HG03175 (cell line): Measurements from ENCODE around the gene PYY.
"Not testable (repeated sequence)": the region's sequence is repeated elsewhere in the genome, so short reads cannot be mapped to it uniquely, and the experiment has no call there.

ENCODE experiments used
- ATAC-seq: cut with Tn5 transposase; IDR thresholded peaks from one replicate; pipeline ENCODE4 v1.9.1; 2021; ENCODE audit warnings: mild to moderate bottlenecking, moderate library complexity; ENCODE audit not compliant: unreplicated experiment

Gene PYY

DNA sequence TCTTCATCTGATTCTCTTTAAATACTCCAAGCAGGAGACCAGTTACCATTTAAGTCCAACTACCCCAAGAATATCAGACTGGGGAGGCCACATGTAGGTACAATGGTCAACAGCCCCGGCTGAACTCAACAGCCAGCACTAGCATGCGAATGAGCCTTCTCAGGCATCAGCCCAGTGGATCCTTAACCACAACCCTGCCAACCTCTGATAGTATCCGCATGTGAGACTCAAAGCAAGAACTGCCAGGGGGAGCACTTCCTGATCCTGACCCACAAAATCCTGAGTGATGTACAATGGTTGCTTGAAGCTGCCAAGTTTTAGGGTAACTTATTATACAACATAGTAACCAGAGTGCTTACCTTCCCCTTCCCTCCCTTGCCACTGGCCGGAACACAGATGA is 4.0 kb downstream of the PYY start:
- no peak for ATAC-seq

DNA sequence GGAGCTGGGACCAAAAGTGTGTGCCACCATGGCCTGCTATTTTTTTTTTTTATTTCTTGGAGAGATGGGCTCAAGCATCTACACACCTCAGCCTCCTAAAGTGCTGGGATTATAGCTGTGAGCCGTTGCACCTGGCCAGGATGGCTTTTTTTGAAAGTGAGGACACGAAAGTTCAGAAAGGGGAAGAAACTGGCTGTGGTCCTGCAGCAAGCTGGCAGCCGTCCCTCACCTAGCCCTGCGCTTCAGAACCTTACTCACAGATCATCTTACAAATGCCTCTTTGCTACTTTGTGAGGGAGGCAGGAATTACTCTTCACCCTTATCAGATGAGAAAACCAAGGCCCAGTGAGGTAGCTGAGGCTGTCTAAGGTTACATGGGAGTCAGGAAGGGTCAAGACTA is 7.0 kb downstream of the PYY start:
- ATAC-seq = no peak

DNA sequence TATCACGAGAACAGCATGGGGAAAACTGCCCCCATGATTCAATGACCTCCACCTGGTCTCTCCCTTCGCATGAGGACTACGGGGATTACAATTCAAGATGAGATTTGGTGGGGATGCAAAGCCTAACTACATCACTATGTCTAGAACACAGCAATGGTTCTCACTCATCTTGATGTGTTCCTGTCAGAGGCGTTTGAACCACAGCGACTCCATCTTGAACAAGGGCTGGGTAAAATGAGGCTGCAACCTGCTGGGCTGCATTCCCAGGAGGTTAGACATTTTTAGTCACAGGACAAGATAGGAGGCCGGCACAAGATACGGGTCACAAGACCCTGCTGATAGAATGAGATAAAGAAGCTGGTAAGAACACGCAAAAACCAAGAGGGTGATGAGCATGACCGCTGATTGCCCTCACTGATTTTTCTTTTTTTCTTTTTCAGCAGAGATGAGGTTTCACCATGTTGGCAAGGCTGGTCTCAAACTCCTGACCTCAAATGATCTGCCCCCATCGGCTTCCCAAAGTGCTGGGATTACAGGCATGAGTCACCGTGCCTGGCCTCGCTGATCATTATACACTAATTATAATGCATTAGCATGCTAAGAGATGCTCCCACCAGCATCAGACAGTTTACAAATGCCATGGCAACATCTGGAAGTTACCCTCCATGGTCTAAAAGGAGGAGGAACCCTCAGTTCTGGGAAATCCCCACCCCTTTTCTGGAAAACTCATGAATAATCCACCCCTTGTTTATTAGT is 8.5 kb downstream of the PYY start:
- no peak for ATAC-seq

DNA sequence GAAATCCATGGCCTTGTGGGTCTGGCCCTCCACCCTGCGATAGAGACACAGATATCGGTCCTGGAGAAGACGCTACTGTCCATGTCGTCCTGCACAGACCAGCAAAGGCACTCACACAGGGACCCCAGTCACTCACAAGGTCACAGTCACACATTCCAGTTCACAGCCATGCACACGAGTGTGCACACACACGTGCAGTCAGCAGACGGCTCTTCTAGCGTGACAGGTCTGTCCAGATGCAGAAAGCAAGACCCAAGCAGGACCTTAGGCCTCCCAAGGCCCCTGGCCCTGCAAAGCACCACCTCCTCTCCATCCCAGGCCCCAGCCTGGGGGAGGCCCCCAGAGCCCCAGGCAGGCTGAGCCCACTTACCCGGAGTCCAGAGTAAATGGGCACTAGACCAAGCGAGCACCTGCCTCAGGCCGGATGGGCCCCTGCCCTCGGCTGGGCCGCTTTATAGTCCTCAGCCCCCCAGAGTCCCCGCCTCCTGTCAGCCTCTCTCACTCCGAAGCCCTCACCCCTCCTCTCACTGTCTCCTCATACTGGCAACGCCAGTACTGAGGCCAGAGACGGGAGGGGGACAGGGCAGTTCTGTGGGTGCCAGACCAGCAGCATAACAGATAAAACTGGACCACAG is 11.6 kb downstream of the PYY start, which contains the start of gene PPY:
Gene PPY, minus strand, starts transcription at position 426 of the 635 bp plus-strand sequence. CDS start 822 bp downstream, outside the sequence.
- ATAC-seq = no peak

DNA sequence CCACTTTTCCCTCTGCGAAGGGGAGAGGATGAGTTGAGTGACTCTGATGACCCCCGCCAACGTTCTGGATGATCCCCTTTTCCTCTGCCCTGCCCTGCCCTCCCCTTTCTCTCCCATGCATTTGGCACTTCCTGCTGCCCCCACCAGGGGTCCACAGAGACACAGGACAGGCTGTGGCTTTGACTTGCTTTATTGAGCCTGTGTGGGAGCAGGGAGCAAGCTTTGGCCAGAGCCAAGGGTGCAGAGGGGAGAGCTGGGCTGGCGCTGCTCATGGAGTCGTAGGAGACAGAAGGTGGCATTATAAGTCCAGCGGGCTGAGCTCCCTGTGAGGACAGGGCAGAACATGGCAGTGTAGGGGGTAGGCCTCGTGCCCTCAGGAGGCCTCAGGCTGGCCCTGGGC is 13.1 kb downstream of the PYY start:
- no peak for ATAC-seq

DNA sequence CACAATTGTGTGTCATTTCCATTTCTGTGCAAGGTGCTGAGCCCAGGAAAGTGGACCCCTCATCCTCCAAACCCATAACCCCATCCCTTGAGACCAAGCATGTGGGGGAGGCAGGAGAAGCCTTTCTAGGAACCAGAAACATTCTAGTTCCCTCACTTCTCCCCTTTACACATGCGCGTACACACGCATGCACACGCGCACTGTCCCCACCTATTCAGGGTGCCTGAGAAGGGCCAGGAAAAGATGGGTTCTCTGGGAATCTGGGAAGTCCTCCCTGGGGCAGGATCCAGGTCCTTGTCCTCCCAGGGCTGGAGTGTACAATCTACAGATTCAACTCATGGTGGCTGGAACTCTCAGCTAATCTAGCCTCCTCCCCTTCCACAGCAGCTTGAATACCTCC is 13.9 kb downstream of the PYY start:
- no peak for ATAC-seq

DNA sequence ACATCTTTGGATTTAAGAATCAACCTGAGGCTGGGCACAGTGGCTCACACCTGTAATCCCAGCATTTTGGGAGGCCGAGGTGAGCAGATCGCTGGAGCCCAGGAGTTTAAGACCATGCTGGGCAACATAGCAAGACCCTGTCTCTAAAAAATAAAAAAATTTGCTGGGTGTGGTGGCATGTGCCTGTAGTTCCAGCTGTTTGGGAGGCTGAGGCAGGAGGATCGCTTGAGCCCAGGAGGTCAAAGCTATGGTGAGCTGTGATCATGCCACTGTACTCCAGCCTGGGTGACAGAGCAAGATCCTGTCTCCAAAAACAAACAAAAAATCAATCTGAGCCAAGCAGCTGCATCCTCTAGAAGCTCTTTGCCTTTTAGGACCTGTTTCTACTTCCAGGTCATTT is 14.3 kb downstream of the PYY start:
- ATAC-seq = not testable (repeated sequence)

DNA sequence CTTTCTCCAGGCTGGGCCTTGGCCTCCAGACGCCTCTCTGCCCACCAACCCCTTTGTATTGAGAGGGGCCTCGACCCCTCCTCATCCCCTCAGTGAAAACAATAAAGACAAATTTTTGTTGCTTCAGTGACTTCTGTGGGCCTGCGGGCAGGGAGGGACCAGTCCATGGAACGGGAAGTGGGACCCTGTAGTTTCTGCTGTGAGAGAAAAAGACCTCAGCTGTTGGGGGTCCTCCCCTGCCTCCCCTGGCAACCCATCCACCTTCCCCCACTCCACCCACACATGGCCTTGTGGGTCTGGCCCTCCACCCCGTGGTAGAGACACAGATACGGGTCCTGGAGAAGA is 14.9 kb downstream of the PYY start:
- ATAC-seq = no peak

DNA sequence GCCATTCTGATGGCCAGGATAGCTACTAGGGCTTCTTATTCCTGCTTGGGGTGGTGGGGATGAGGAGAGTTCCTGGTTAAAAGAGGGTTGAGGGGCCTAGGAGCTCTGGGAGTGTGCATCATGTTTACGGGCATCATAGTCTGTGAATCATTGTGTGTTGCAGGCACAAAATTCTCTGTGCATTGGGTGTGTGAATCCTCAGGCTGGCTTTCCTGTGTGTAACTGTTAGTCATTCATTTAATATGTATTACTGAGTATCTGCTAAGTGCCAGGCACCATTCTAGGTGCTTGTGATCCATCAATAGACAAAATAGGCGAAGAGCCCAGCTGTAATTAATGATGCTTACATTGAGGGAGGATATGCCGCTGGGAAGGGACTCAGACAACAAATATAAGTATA is 17.3 kb downstream of the PYY start:
- ATAC-seq = no peak

DNA sequence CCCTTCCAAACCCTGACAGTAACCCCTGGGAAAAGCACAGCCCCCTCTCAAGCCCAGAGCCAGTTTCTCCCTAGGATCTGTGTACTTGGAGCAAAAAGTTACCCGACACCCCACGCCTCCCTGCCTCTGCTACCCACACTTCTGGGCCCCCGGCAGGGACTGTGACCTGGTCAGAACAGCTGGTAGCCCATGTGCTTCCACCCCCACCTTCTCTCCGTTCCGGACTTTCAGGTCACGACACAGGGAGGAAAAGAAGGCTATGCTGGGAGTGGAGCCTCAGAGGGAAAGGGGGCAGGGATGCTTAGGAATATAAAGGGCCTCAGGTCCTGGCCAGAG is 17.8 kb downstream of the PYY start:
- no peak for ATAC-seq

DNA sequence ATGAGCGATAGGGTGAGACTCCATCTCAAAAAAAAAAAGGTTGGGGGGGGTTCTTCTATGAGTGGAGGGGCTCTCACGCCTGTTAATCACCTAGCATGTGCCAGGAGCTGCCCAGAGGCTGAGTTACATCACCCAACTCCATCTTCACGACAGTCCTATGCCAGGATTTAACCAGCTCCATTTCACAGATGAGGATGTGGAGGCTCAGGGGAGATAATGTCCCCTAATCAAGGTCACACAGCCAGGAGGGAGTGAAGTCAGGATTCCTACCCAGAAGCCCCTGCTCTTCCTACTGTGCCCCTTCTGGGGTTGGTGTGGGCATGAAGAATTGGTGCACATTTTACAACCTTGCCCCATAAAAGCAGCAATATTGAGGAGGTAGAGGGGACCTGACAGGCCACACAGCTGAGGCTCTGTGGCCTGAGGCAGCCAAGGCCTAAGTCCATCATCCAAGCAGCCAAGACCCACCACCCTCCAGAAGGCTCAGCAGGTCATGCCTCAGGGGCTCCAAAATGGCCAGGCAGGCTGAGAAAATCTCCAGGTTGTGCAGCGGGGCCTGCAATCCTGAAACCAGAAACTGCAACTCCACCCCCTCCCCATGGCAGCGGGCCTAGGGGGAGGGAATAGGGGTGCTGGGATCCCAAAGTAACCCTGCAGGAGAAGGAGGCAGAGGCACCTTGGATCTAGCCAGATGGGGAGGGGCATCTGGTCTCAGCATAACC is 18.4 kb downstream of the PYY start:
- ATAC-seq = no peak

DNA sequence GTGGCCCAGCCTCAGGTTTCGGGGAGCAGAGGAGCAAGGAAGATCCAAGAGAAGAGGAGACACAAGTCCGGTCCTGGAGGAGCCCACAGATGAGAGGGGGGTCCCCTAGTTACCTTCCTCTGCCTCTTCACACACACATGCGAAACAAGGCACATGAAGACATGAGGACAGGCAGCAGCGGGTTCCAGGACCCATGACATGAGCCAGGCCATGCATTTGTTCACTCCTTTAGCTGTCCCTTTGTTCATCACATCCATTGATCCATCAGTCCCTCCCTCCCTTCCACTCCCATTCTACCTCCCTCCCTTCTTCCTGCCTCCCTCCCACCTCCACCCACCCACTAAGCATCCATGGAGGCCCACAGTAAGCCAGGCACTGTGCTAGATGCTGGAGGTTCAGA is 20.8 kb downstream of the PYY start:
- no peak for ATAC-seq

DNA sequence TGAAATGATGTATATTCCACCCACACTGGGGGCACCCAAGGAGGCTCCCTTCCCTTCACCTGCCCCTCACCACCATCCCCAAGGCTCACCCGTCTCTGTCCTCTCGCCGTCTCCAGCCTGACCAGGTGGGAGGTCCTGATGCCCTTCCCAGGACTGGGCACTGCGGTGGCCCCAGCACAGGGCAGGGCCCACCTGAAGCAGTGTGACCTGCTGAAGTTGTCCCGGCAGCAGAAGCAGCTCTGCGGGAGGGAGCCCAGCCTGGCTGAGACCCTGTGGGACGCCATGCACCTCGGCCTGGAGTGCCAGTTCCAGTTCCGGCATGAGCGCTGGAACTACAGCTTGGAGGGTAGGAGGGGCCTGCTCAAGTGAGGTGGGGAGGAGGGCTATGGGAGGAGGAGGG is 21.4 kb downstream of the PYY start:
- no peak for ATAC-seq

DNA sequence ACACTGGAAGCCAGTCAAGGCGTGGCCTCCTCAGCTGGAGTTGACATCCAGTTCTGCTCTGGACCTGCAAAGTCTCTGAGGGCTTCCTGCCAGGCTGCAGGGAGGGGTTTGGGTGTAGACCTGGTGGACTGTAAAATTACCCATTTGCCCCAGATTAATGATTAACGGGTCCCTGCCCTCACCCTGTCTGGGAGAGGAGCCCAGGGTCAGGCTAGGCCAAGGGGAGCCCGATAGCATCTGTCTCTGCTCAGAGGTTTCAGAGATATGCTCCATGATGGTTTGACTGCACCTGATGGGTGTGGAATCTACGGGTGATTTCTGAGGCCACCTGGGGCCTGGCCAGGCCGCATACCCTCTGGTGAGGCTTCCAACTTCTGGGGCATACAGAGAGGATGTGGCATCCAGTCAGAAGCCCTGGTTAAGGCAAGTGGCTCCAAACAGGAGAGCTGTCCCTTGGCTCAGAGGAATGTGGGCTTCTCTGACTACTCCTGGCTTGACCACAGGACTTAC is 22.6 kb downstream of the PYY start:
- ATAC-seq = no peak

DNA sequence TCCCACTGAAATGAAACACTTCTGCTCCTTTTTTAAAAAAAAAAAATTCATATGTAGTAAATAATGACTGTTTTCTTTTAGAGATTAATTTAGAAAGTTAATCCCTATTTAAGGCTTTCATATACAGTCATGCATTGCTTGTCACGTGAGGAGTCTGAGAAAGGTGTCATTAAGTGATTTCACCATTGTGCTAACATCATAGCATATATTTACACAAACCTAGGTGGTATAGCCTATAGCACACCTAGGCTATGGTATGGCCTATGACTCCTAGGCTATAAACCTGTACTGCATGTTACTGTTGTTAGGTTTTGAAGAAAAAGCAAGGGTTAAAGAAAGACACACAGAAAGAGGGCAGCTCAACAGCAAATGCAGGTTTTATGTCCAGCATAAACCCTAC is 25.1 kb downstream of the PYY start:
- no peak for ATAC-seq

DNA sequence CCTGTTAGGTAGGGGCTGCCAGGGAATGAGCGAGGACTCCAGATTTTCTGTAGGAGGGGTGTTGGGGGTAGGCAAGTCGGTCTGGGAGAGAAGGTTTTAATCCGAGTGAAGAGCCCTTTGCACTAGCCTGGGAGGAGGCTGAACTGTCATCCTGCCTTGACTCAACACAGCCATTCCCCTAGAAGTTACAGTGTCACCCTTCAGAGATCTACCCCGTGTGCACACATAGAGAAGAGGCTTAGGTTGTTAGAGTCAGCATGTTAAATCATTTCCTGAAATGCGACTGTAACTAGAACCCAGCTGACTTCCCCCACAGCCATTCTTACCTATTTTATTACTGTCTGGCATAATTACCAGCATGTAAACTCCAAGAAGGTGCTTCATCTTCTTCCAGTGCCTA is 25.8 kb downstream of the PYY start:
- not testable (repeated sequence) for ATAC-seq

DNA sequence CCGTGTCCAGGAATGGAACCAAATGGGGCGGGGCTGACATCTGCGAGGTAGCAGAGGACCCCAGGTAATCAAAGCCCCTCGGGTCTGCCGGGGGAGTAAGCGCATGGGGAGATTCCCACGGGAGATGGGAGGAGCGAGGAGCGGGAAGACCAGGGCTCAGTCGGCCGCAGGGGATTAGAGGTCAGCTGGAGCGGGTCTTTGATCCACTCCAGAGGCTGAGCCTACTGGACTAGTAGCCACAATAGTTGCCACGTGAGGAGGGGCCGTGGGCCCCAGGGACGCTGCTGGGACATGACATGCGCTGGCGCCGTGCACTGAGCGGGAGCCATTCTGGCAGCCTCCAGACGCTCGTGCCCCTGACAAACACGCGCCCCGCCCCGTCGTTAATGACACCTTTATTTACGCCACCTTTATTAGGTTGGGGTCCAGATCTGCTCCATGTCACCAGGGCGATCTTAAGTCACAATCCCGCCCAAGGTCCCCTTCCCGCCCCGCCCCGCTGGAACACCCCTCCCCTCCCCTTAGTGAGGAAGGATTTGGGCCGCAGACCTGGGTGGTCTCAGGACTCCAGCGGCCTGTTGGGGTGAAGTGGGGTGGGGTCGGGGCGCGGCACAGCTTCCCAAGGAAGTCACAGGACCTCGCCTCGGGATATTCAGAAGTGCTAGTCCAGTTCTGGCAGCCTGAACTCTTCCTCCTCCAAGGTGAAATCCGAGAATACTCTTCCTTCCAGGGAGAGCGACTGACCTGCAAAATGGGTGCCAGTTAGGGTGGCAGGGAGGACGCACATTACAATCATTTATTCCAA is 26.5 kb downstream of the PYY start:
- ATAC-seq = no peak

DNA sequence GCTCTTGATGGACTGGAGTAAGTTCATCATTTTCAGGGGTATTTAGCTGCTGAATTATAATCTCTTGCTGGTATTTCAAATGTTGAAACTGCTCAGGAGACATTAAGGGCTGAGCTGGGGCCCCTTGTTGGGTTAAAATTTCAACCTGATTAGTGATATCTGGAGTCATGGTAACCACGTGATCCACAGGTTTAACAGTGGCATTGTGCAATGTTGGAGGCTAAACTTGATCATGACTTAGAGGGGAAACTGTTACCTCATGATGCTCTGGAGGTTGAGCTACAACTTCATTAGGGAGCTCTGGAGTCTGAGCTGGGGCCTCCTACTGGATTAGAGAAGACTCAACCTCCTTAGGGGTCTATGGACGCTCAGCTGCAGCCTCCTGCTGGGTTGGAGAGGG is 29.2 kb downstream of the PYY start:
- ATAC-seq = no peak

DNA sequence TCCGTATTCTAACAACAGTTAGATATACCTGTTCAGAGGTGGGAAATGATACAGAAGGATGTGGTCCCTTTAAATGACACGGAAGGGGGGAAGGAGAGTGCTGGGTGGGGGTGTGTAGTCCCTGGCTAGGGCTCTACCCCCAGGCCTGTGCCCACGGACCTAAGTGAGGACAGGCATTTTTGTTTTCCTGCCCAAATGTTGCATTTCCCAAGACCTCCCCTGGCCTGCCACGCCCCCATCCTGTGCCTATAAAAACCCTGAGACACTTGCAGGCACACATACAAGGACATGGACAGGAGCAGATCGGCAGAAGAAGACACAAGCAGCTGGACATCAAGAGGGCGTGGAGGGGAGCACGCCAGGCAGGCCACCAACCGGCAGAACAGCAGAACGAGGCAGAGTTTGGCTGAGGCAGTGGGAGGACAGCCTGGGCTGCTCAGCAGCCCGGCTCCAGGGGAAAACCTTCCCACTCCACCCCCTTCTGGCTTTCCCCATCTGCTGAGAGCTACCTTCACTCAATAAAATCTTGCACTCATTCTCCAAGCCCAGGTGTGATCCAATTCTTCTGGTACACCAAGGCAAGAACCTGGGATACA is 33.1 kb downstream of the PYY start:
- no peak for ATAC-seq

DNA sequence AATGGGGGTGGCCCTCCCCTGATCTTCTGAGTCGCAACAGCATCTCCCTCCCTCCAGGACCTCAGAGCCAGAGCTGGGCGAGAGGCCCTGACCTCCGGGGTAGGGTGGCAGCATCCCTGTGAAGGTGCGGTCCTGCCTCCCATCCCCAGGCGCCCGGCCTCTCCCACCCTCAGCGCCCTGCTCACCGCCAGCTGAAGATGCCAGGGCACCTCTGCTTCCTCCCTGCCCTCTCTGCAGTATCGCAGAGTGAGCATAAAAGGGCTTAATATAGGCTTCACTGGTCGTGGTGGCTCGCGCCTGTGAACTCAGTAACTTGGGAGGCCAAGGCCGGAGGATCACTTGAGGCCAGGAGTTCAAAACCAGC is 35.7 kb downstream of the PYY start:
- no peak for ATAC-seq
